Upper lobe of left lung (tissue), 6 donors: ENCODE results near the gene SAMD4A. TPM values are rescaled to one million over a fixed set of nuclear protein-coding genes. Genes with fewer than 3 reads are reported as not detected.

Experiments
- ATAC-seq, 2 donors: fragments of 200-7000 bp; cut with Tn5 transposase; one replicate each; pipeline ENCODE4 v1.9.1; 2022; ENCODE audit warnings: mild to moderate bottlenecking in 2 of 2, moderate library complexity in 2 of 2; ENCODE audit not compliant: low FRiP score in 2 of 2
- DNase-seq, 2 donors: peaks; one replicate each; pipeline ENCODE4 v3.0.0-alpha.2; 2019 to 2020
- H3K27ac ChIP-seq, 4 donors: fragments of 200-600 bp; sonication (generic); one replicate each; pipeline ENCODE4 v1.5.1; 2016 to 2019
- H3K27me3 ChIP-seq, 4 donors: fragments of 200-600 bp; sonication (generic); one replicate each; pipeline ENCODE4 v1.5.1; 2017 to 2019
- H3K36me3 ChIP-seq, 4 donors: fragments of 200-600 bp; sonication (generic); one replicate each; pipeline ENCODE4 v1.5.1; 2016 to 2019
- H3K4me1 ChIP-seq, 4 donors: fragments of 200-600 bp; sonication (generic); one replicate each; pipeline ENCODE4 v1.5.1; 2018 to 2019
- H3K4me3 ChIP-seq, 4 donors: fragments of 200-600 bp; sonication (generic); one replicate each; pipeline ENCODE4 v1.5.1; 2017 to 2019; ENCODE audit warnings: mild to moderate bottlenecking in 2 of 4, moderate library complexity in 1 of 4
- H3K9me3 ChIP-seq, 4 donors: fragments of 200-600 bp; sonication (generic); one replicate each; pipeline ENCODE4 v1.5.1; 2018 to 2019
- EP300 ChIP-seq, 4 donors: sonication (generic); formaldehyde crosslinking; IDR thresholded peaks; one replicate each; pipeline ENCODE4 v1.5.1; 2017; ENCODE audit warnings: antibody characterized with exemption in 4 of 4, control low read depth in 2 of 4
- POLR2A ChIP-seq, 4 donors: fragments of 450-650 bp; IDR thresholded peaks; one replicate each; pipeline ENCODE4 v1.5.1; 2016 to 2017; ENCODE audit warnings: antibody characterized with exemption in 4 of 4, mild to moderate bottlenecking in 2 of 4
- POLR2AphosphoS5 ChIP-seq, 2 donors: sonication (generic); formaldehyde crosslinking; IDR thresholded peaks; one replicate each; pipeline ENCODE4 v1.5.1; 2017; ENCODE audit warnings: antibody characterized with exemption in 2 of 2
- WGBS, 2 donors: methylation state at CpG; one replicate each; pipeline ENCODE4 v1.1.5; 2017 to 2018; 5-methylcytosine and 5-hydroxymethylcytosine counted together
- total RNA-seq, 6 donors: library from RNA; depleted of rRNA in 4 of 6; stranded (reverse); fragments of >200 nt in 4 of 6; gene quantifications; one replicate each; pipeline versions ENCODE4 v1.1.0 to v1.2.1, GENCODE V29; 2016 to 2021
- TF ChIP-seq, protein P1 (sequence below), 6 experiments: fragments of 450-650 bp in 4 of 6; fragments of 200-600 bp in 2 of 6; sonication (generic) in 2 of 6; IDR thresholded peaks; one replicate each; pipeline ENCODE4 v1.5.1; 2016 to 2019; ENCODE audit warnings: antibody characterized with exemption in 6 of 6
- donor health status: DM: no; HTN: no; CAD: no; lungs with moderate emphysema.
- donor health status: DM: no; HTN: yes; CAD: no; lungs with severe emphysema.

Gene SAMD4A
- total RNA-seq, 6 donors from 2014 or later: 26.0 to 68.3 (median 37.0) TPM

DNA sequence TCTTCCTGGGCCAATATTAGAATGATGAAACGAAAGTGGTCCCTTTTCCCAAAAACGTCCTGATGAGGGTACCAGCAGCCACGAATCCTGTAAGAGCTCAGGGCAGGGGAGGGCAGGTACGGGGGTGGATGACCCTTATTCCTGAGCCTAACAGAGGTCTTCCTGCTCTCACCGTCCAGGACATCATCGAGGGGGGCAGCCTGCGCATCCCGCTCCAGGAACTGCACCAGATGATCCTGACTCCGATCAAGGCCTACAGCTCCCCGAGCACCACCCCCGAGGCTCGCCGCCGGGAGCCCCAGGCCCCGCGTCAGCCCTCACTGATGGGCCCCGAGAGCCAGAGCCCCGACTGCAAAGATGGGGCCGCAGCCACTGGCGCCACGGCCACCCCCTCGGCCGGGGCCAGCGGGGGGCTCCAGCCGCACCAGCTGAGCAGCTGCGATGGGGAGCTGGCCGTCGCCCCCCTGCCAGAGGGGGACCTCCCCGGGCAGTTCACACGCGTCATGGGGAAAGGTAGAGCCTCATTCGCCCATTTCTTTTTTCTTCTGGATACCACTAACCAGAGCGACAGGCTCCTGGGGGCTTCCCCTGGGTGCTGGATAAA, 193.2 kb downstream of the SAMD4A start:
- no peaks in the 10 kb centered on the region for H3K27me3 ChIP-seq
- H3K27ac ChIP-seq: no peak overlapping the region
- H3K4me3 ChIP-seq: no peak overlapping the region
- ATAC-seq: no peak
- H3K36me3 ChIP-seq: peaks cover 0 to 37% (median 16%) of the 10 kb centered on the region in 4 donors
- H3K4me1 ChIP-seq: peaks cover 0 to 5% (median 0%) of the 10 kb centered on the region in 4 donors
- TF ChIP-seq POLR2AphosphoS5 (IDR thresholded peaks at IDR 0.05) (no peak), EP300 (IDR thresholded peaks at IDR 0.05) (no peak), POLR2A (IDR thresholded peaks at IDR 0.05) (no peak)
- TF ChIP-seq, protein P1, sequence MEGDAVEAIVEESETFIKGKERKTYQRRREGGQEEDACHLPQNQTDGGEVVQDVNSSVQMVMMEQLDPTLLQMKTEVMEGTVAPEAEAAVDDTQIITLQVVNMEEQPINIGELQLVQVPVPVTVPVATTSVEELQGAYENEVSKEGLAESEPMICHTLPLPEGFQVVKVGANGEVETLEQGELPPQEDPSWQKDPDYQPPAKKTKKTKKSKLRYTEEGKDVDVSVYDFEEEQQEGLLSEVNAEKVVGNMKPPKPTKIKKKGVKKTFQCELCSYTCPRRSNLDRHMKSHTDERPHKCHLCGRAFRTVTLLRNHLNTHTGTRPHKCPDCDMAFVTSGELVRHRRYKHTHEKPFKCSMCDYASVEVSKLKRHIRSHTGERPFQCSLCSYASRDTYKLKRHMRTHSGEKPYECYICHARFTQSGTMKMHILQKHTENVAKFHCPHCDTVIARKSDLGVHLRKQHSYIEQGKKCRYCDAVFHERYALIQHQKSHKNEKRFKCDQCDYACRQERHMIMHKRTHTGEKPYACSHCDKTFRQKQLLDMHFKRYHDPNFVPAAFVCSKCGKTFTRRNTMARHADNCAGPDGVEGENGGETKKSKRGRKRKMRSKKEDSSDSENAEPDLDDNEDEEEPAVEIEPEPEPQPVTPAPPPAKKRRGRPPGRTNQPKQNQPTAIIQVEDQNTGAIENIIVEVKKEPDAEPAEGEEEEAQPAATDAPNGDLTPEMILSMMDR (IDR thresholded peaks at IDR 0.05): no peak
- WGBS, 2 donors: 94 to 97% methylated on average over 25 to 32 of the region's 33 CpGs
- DNase-seq: peak in 1 of 2 donors; percentile 68
- H3K9me3 ChIP-seq: no peaks in the 10 kb centered on the region

DNA sequence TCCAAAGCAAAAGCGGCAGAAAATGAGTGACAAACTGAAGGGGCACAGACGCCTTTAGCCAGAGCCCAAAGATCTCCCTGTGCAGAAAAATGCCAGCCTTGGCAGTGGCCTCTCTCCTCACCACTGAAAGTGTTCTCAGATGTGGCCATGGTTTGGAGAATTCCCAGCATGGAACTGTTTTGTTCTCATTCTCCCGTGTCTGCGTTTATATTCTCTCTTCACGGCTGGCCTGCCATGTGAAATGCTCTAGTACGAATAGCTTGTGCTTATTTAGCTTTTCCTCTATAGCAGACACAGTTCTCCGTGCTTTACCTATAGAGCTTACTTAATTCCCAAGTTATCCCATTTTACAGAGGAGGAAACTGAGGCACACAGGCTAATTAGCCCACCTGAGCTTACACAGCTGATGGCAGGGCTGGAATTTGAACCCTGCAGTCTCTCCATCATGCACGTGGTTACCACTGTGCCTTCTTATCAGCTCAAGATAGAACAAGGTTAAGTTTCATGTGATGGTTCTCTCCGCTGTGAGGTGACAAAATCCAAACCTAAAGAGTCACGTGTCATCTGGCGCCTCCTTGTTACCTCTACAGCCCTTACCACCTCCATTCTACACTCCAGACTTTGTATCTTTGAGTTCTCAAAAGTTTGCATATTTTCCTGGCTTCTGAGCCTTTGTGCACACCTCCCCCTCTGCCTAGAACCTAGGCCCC, 194.1 kb downstream of the SAMD4A start:
- no peaks in the 10 kb centered on the region for H3K9me3 ChIP-seq
- no peak overlapping the region for H3K4me3 ChIP-seq
- WGBS, 2 donors: 92 to 94% methylated on average over 11 of the region's 11 CpGs
- no peak for ATAC-seq
- TF ChIP-seq EP300 (IDR thresholded peaks at IDR 0.05) (no peak), POLR2AphosphoS5 (IDR thresholded peaks at IDR 0.05) (no peak), POLR2A (IDR thresholded peaks at IDR 0.05) (no peak)
- TF ChIP-seq, protein P1 (IDR thresholded peaks at IDR 0.05): no peak
- peaks cover 0 to 42% (median 19%) of the 10 kb centered on the region in 4 donors for H3K36me3 ChIP-seq
- no peak for DNase-seq
- no peaks in the 10 kb centered on the region for H3K27me3 ChIP-seq
- H3K4me1 ChIP-seq: peaks cover 0 to 5% (median 0%) of the 10 kb centered on the region in 4 donors
- no peak overlapping the region for H3K27ac ChIP-seq

DNA sequence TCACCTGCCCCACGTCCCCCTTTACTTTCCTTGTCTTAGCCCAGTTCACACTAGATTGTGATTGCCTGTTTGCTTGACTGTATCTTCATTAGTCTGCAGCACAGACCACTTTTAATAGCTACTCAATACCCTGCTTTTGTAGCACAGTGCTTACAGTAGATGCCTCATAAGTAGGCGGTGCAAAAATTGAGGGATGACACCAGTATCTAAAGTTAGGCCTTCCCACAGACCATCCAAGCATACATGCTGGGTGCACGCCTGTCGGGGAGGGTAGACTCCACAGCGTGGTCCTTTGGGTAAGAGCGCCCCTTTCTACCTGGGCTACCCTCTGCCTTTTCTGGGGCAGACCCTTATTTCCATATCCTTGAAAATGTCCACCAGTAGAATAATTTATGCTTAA, 194.9 kb downstream of the SAMD4A start:
- H3K27ac ChIP-seq: no peak overlapping the region
- no peaks in the 10 kb centered on the region for H3K9me3 ChIP-seq
- no peak overlapping the region for H3K4me3 ChIP-seq
- TF ChIP-seq EP300 (IDR thresholded peaks at IDR 0.05): no peak
- no peak for TF ChIP-seq POLR2AphosphoS5 (IDR thresholded peaks at IDR 0.05)
- TF ChIP-seq, protein P1 (IDR thresholded peaks at IDR 0.05): no peak
- no peak for TF ChIP-seq POLR2A (IDR thresholded peaks at IDR 0.05)
- no peaks in the 10 kb centered on the region for H3K27me3 ChIP-seq
- H3K4me1 ChIP-seq: peaks cover 0 to 5% (median 0%) of the 10 kb centered on the region in 4 donors
- 94 to 96% methylated on average over 6 of the region's 6 CpGs for WGBS, 2 donors
- ATAC-seq (no peak), DNase-seq (no peak)
- H3K36me3 ChIP-seq: peaks cover 0 to 48% (median 23%) of the 10 kb centered on the region in 4 donors

DNA sequence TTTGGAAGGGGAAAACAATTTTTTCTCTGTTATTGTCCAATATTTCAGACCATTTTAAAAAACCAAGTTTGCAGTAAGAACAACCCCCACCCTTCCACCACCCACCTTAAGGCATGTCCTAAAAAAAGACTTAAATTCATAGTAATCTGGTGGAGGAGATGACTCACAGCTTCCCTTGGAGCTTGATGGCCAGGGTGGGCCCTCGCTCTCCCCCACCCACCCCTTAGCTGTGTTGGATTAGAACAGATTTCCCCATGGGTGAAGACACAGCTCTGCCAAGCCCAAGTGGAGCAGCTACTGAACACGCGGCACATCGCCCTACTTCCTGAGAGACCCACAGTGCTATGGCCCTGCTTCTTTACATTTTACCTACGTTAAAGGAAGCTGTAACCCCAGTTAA, 195.4 kb downstream of the SAMD4A start:
- peak in 1 of 2 donors; percentile 49 for ATAC-seq
- H3K27me3 ChIP-seq: no peaks in the 10 kb centered on the region
- TF ChIP-seq POLR2AphosphoS5 (IDR thresholded peaks at IDR 0.05): no peak
- TF ChIP-seq POLR2A (IDR thresholded peaks at IDR 0.05): no peak
- TF ChIP-seq EP300 (IDR thresholded peaks at IDR 0.05): no peak
- TF ChIP-seq, protein P1 (IDR thresholded peaks at IDR 0.05): no peak
- DNase-seq: no peak
- H3K36me3 ChIP-seq: peaks cover 0 to 51% (median 23%) of the 10 kb centered on the region in 4 donors
- no peak overlapping the region for H3K27ac ChIP-seq
- 89 to 92% methylated on average over 5 of the region's 5 CpGs for WGBS, 2 donors
- no peaks in the 10 kb centered on the region for H3K9me3 ChIP-seq
- H3K4me3 ChIP-seq: no peak overlapping the region
- peaks cover 0 to 5% (median 0%) of the 10 kb centered on the region in 4 donors for H3K4me1 ChIP-seq
